Islet of Langerhans (tissue), 1 donor: Measurements from ENCODE around the gene FILIP1.
"Not testable (repeated sequence)": the region's sequence is repeated elsewhere in the genome, so short reads cannot be mapped to it uniquely, and the experiment has no call there.

Experiments
- FAIRE-seq: peaks from one replicate; lab custom pipeline; 2011; peaks lifted over from hg19 to GRCh38; lab: Jason Lieb, UNC

Gene FILIP1

GRCh38 chr6:75449630-75450206, 43.9 kb downstream of the FILIP1 start:
- FAIRE-seq: no peak

- FAIRE-seq: no peak
Measured at GRCh38 chr6:75446241-75446880, 47.2 kb downstream of the FILIP1 start.

DNA sequence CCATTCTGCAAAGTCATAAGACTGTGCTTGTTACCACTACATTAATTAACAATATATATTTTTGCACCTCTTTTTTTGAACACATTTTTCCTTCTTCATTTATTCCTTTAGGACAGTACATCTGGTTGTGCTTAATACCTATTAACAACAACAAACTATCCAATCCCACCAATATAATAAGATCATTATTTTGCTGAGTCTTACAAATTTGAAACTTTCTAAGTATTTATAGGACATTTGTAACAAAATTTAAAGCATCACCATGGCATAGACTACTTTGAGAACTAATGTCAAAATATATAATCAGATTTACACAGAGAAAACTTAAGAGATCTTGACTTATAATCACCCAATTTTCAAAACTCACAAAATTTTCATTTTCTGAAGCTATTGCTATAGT, 47.9 kb downstream of the FILIP1 start:
- FAIRE-seq: peak; percentile 62

DNA sequence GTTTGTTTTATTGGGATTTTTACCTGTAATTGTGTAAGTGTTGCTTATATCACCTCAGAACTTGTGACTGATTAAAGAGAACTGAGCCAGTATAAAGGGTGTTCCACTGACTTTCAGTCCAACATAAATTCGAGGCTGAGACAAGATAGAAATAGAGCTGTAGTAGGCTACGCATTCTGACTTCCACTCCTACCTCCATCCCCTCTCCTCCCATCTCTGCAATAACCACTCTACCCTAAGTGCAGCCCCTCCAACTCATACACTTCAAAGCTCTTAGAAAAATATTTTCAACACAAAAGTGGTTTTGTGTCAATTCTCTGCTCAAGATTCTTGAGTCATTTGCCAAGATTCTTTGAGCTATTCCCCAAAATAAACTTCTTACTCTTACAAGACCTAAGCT, 48.7 kb downstream of the FILIP1 start:
- FAIRE-seq: no peak

DNA sequence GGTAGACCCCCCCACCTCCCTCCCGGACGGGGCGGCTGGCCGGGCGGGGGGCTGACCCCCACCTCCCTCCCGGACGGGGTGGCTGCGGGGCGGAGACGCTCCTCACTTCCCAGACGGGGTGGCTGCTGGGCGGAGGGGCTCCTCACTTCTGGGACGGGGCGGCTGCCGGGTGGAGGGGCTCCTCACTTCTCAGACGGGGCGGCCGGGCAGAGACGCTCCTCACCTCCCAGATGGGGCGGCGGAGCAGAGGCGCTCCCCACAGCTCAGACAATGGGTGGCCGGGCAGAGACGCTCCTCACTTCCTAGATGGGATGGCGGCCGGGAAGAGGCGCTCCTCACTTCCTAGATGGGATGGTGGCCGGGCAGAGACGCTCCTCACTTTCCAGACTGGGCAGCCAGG, 51.7 kb downstream of the FILIP1 start:
- not testable (repeated sequence) for FAIRE-seq

- FAIRE-seq: not testable (repeated sequence)
Measured at GRCh38 chr6:75441479-75441878, 52.1 kb downstream of the FILIP1 start.

- FAIRE-seq: no peak
Measured at GRCh38 chr6:75438442-75439116, 55.0 kb downstream of the FILIP1 start.

DNA sequence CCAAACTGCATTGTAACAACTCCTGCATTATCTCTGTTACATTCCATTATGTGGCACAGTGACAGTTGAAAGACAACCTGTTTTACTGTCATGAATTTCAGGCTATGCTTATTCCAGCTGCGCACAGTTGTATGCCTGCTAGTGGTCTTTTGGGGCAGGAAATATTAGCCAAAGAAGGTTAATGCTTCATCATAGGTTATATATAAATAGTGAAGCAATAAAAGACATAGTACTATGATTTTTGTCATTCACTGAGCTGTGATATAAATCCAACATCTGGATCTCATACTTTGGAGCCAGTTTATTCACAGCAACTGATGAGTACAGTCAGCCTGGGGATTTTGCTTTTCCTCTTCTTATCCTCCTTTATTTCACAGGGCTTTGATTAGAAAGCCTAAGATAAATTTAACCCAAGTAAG, 55.6 kb downstream of the FILIP1 start:
- no peak for FAIRE-seq

DNA sequence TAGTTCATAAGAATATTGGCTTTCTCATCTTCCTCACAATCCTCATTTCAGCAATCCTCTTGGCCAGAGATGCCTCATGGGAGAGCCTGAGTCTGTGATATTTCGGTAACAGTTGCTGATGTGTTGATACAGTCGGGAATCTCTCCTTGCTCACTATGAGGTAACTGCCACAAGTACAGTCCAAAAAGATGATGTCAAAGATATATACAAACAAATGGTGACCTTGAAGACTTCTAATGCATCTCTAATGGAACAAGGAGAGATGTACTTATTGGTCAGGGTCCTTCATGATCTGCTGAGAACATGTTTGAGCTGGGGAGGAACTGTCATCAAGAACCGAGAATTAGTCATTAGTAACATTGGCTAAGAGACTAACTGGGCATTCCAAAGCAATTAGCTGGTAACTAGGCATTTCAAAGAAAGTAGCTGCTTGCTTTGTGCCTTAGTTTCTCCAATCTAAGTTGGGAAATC, 56.1 kb downstream of the FILIP1 start:
- FAIRE-seq: no peak

DNA sequence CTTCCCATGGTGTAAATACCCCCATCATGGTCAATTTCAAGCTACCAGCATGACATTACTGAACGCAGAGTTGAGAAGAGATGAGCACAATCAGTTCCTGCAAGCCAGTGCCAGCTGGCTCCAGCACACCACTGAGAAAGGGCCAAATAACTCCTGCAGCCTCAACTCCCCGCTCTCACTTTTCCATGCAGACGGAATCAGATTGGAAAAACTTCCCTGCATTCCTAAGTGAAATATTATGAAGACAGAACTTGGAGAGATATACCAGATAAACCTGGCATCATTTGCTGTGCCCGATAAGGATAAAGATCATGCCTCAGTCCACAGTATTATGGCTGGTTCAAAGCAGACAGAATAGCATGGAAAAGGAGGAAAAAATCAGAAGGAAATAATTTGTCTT, 56.7 kb downstream of the FILIP1 start:
- no peak for FAIRE-seq

GRCh38 chr6:75432809-75433208, 60.8 kb downstream of the FILIP1 start:
- FAIRE-seq: not testable (repeated sequence)

- FAIRE-seq: peak; percentile 33
Measured at GRCh38 chr6:75431379-75431778, 62.2 kb downstream of the FILIP1 start.

- FAIRE-seq: peak; percentile 5
Measured at GRCh38 chr6:75430631-75431325, 62.8 kb downstream of the FILIP1 start.

DNA sequence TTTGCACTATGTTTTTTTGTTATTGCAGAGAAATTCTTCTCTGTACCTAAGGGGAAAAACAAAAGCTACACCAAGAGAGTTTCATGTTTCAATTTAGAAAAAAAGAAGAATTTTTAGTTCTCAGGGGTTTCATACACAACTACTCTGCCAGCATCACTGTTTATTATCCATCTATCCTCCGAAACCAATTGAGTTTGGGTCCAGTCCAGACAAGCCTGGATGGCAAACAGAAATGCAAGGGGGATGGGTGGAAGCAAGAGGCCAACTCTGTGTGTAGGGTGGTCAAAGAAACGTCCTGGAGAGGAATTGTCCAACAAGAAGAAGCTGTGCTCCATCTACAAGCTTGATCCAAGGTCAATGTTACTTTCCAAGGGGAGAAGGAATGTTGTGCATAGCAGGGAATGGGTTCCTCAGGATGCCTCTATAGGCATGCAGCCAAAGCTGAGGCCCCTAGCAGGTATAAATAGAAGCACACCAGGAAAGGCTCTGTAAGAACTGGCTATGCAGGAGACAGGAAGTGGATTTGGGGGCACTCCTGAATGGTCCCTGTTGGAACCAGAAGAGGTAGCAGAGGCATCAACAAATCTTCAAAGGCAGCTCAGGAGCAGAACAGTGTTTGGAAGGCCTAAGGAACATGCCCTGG, 64.4 kb downstream of the FILIP1 start:
- FAIRE-seq: no peak

DNA sequence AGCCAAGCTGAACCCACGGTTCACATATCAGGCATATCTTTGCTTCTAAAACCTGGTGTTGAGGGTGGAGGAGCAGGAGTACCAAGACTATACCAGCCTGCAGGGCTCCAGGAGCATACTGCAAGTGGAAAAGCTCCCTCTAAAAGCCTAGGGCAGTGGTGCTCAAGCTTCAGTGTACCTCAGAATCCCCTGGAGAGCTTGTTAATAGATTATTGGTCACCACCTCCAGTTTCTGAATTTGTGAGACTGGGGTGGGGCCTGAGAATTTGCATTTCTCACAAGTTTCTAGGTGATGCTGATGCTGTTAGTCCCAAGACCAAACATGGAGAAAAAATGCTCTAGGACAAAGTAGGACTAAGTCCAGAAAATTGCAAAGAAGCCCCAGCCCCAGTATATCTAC, 65.4 kb downstream of the FILIP1 start:
- no peak for FAIRE-seq

DNA sequence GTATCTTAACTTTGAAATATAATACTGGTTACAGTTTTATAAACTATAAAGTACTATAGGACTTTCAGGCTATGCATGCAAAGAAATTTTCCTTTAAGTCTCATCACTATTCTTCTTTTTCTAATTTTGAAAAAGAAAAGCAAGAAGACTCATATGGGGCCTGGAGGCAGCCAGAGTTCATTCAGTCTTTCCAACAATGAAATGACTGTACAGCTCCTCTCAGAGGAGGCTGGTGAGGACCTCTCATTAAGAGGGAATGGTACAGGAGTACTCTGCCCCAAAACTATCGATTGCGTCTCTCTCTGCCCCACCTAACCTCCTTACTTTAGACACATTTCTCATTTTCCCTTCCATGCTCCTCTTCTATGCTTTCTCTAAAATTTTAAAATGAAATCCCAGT, 66.3 kb downstream of the FILIP1 start:
- no peak for FAIRE-seq

- no peak for FAIRE-seq
Measured at GRCh38 chr6:75424618-75425548, 68.7 kb downstream of the FILIP1 start.

GRCh38 chr6:75423386-75423785, 70.2 kb downstream of the FILIP1 start:
- no peak for FAIRE-seq

DNA sequence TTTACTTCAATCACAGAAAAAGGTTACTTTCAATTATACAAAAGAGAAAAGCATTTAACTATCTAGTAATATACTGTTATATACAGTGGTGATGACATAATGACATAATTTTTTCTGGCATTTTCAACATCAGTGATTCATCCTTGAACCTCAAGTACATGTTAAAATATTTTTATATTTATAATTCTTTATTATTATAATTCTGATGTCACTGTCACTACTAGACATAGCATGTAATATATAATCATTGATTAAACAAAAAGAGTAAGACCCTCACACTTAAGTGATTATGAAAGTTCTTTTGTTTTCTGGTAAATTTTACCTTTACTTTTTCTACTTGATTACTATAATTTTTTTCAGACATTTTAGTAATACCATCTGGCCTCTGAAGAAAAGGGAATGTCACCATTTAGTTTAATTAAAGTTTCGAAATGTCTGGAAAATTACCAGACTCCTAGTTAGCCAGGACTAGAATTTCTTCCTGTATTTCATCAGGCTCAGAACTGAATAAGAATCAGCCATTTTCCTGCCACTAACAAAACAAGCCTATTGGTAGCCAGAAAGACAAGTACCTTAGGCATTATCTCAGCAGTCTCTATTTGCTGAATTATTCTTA, 71.5 kb downstream of the FILIP1 start:
- no peak for FAIRE-seq

DNA sequence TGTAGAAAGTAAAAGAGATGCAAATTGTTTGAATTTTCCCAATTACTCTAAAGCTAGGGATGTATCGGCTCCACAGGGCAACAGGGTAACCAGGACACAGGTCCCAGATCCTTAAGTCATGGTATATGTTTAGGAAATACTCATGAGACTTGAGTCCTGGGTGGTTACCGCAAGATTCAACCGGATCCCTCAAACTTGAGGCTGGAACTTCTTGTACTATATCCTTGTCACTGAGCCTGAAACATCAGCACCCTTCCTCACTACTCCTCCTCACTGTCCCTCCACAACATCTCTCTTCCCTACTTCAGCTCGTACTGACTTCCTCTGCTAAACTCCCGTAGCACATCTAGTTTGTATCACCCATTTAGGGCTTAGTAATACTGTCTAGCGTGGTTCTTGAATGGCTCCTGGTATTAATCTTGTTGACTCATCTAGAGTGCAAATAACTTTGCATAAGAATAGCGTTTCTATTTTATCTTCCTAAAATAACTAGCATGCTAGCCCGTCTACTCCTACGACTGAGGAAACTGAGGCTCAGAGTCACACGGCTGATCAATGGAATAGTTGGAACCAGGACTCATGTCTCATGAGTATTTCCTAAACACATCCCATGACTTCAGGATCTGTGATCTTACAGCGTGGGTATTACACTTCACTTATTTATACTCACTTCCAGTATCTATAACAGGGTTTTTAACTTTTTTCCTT, 72.1 kb downstream of the FILIP1 start:
- no peak for FAIRE-seq
